Sciatic nerve (tissue), 2 donors: ENCODE measurements around the gene CNOT8. TPM values are rescaled to one million over a fixed set of nuclear protein-coding genes. Genes with fewer than 3 reads are reported as not detected.
A peak's percentile ranks its signal among the peaks of the same experiment; 100 is the strongest.

Source experiments
- ATAC-seq: fragments of 200-7000 bp; cut with Tn5 transposase; one replicate; pipeline ENCODE4 v1.9.1; 2020; ENCODE audit warnings: mild to moderate bottlenecking, moderate library complexity
- DNase-seq: peaks from one replicate; pipeline ENCODE4 v3.0.0-alpha.2; 2020; ENCODE audit warnings: low spot score
- intact Hi-C: fragments of 100-400 bp; cut with DNase I; formaldehyde crosslinking; loops from one replicate; pipeline ENCODE4 v1.14.2; 2022
- total RNA-seq: library from RNA; stranded (reverse); fragmentation: NEBNext Ultra II Directional; extraction: Animal tissue kit (Norgen Biotek cat#: 25700); gene quantifications from one replicate; pipeline ENCODE4 v1.2.1, GENCODE V29; 2021
- donor health status: DM: no; HTN: no; CAD: no.
- donor health status: DM: no; HTN: no; CAD: no.

CNOT8 gene
- total RNA-seq, 1 donor from 2014 or later, result 45.3 TPM

DNA sequence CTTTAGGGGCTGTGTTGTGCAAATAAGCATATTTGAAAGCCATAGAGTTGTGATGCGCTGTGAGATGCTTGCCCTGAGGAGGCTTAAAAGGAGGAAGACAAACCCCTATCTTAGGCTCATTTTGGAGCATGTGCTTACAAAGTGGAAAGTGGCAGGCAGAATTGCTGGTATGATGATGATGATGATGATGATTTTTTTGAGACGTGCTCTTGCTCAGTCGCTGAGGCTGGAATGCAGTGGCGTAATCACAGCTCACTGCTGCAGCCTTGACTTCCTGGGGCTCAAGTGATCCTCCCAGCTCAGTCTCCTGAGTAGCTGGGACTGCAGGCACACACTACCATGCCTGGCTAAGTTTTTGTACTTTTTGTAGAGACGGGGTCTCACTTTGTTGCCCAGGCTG lies 1.7 kb downstream of the CNOT8 start:
- DNase-seq (no peak), ATAC-seq (no peak)
- intact Hi-C loops, result no loop called here

DNA sequence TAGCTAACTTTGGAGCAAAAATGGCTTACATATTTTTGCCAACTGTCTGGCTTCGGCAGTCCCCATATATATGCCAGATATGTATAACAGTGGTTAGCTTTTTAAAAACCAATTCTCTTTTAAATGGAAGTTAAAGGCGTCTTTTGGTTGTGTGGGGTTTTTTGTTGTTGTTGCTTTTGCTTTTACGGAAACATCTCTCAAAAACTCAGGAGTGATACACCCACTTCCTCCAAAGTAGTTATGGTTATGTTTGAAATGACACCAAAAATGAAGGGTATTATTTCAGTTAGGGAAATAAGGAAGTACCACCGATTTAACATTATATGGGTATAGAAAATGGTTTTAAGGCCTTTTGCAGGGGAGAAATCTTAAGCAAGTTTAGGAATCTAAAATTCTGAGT lies 2.3 kb downstream of the CNOT8 start:
- DNase-seq, result no peak
- intact Hi-C loops, result no loop called here
- ATAC-seq, result no peak

DNA sequence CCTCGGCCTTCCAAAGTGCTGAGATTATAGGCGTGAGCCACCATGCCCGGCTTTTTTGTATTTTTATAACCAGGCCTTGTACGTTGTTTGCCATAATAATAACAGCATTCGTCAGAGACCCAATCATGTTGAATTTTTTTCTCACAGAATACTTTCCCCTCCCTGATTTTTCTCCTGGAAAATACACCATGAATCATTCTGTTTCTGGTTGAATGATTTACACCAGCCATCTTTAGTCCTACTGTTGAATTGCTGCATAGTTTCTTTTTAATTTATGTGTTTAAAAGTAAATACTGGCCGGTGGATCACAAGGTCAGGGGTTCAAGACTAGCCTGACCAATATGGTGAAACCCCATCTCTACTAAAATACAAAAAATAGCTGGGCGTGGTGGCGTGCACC lies 3.5 kb downstream of the CNOT8 start:
- ATAC-seq, result no peak
- intact Hi-C loops, result no loop called here
- no peak for DNase-seq

DNA sequence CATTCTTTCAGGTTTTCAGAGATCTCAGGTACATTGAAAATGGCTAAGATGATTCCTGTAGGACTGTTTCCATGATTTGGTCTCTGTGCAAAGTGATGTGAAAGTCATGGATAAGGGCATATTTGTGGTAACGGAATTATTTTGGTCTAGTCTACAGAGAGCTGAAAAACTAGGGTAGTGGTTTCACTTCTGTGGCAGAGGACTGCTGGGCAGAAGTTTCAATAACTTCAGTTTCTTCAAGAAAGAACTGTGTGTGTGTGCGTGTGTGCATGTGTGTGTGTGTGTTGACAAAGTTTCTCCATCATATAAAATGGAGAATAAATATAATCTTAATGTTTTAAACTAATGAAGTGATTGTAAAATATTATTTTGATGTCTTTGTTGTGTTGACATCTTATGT lies 4.3 kb downstream of the CNOT8 start:
- DNase-seq (no peak), ATAC-seq (no peak)
- intact Hi-C loops, result no loop called here

DNA sequence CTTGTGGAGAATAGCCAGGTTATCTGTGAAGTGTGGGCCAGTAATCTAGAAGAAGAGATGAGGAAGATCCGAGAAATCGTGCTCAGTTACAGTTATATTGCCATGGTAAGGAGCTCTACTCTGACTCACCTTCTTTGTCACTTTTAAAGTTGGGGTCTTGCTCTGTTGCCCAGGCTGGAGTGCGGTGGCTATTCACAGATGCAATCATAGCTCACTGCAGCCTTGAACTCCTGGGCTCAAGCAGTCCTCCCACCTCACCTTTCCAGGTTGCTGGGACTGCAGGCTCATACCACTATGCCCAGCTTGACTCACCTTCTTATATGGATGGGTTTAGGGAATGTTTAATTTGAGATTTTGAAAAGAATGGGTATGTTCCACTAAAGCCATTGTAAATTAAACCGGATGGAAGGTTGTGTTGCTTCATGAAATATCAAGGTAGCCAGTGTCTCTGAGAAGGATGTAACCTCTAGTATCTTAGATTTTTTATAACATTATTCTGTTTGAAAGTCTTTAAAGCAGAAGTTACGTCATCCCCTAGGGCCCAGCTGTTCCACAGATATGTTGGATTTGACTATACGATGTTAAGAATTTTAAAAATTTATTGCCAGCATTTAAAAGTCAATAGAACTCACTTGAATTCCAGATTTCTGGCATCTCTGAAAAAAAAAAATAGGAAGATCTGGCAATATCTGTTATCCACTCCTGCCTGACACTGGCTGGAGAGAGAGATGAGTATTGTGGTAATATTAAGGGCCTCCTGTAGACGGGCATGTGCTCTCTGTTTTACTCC lies 5.1 kb downstream of the CNOT8 start:
- intact Hi-C loops, result no loop called here
- no peak for DNase-seq
- no peak for ATAC-seq

DNA sequence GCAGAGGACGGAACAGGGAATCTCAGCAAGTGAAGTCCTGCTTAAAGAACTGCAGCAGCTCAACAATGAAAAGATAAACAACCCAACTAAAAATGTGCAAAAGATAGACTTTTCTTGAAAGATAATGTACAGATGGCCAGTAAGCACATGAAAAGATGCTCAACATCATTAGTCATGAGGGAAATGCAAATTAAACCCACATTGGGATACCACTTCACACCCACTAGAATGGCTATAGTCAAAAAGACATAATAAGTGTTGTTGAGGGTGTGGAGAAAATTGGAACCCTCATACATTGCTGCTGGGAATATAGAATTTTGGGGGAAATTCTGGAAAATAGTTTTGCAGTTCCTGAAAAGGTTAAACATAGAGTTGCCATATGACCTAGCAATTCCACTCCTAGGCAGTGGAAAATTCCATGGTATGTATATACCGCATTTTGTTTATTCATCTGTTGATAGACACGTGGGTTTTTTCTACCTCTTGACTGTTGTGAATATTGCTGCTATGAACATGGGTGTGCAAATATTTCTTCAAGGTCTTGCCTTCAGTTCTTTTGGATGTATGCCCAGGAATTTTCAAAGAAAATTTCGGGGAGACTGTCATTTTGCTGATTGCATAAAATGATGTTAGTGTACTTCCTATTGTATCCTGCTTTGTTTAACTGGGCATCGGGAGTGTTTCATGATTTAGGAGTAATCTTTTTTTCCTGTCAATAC lies 7.2 kb downstream of the CNOT8 start:
- DNase-seq (no peak), ATAC-seq (no peak)
- intact Hi-C loops, result no loop called here

DNA sequence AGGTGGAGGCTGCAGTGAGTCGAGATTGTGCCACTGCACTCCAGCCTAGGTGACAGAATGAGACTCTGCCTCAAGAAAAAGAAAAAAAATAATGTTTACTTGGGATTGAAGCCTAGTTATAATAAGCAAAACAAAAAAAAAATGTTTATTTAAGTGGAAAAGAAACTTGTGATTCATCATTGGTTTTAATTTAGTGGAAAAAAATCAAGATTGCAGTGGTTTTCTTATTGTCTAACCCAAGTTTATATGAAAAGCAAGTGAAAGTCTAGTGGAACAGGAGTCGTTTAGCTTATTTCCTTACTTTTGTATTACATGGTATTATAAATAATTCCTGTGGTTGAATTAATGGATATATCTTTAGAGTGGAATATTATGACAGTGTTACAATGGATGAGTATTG lies 8.4 kb downstream of the CNOT8 start:
- no peak for DNase-seq
- intact Hi-C loops, result no loop called here
- no peak for ATAC-seq

DNA sequence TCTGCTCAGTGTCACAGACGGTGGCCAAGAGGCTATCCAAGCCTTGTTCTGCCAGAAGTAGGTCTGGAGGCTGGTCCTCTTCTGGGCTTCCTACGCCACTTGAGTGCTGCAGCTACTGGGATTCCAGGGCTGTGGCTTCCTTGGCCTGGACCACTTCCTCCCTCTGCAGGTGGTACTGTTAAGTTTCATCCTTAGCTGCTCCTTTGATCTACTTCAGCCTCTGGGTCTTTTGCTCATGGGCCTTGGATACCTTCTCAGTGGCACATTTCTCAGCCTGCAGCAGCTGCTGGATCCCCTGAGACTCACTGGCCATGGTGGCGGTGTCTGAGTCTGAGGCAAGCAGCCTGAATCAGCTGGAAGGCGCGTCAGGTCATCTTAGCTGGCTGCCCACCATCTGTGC lies 10.3 kb downstream of the CNOT8 start:
- intact Hi-C loops, result no loop called here
- peak; percentile 60 for ATAC-seq
- no peak for DNase-seq

DNA sequence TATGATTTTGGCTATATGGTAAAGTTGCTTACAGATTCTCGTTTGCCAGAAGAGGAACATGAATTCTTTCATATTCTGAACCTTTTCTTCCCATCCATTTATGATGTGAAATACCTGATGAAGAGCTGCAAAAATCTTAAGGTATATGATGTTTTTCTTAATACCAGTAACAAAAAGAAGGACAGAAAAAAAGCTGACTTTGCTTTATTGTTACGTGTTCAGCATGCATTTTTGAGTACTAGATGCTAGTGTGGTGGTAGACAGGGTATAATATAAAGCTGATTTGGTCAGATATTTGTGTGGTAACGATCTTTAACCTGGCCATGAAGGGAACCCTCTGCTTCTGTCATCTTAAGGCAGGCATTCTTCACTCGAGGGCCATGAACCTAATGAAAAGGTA lies 13.3 kb downstream of the CNOT8 start:
- intact Hi-C loops, result no loop called here
- ATAC-seq (no peak), DNase-seq (no peak)

DNA sequence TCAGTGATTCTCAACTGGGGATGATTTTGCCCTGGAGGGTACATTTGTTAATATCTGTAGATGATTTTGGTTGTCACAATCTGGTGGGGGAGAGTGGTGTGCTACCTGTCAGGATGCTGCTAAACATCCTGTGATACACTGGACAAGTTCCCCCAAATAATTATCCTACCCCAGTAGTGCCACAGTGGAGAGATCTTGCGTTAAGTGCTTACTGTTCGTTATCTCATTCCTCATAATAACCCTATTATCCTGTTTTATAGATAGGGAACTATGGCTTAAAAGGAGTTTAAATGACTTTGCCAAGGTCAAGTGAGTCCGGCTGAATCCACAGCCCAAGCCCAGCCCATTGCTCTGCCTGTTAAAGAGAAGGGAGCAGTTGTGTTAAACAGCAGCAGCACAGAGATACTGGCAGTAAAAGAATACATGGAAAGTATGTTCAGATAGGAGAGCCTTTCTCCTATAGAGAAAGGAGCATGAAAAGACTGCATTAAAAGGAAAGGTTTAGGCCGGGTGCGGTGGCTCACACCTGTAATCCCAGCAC lies 15.4 kb downstream of the CNOT8 start:
- ATAC-seq (no peak), DNase-seq (no peak)
- intact Hi-C loops, result no loop called here

DNA sequence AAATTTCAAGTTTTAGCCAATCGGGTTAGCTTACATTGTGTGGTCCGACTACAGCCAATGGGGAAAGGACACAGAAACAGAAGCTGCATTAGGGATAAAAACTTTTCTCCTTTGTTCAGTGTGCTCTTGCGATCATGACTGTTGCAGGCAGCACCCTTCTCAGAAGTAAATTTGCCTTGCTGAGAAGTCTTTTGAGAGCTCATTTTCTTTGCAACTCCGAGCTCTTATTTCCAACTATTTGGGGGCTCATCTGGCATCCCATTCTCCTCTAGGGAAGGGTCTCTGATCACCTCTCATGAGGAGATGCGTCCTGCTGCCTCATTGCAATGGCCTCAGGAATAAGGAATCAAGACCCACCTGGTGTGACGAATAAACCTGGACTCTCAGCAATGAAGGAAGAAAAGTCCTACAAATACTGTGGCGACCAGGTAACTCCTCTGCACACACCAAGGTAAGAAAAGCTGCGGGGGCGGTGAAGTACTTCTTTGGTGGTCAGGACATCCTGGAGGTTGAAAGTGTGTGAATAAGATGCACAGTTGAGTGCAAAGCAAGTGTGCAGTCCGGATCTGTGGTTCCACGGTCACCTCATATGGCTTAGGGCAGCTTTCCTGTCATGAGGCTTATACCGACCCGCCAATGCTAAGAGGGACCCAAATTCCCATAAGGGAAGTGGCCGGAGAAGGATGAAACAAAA lies 20.4 kb downstream of the CNOT8 start:
- ATAC-seq, result no peak
- no peak for DNase-seq
- intact Hi-C loops, result no loop called here

DNA sequence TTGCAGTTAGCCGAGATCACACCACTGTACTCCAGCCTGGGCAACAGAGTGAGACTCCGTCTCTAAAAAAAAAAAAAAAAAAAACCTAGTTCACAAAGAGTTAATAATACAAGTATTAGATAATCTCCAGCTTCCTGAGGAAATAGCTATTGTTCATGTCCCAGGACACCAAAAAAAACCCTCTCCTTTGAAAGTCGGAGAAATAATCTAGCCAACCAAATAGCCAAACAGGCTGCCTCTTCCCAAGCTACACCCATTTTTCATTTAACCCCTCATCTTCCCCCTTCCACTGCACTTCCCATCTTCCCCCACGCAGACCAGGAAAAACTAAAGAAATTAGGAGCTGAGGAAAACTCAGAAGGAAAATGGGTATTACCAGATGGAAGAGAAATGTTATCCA lies 23.6 kb downstream of the CNOT8 start:
- ATAC-seq (no peak), DNase-seq (no peak)
- intact Hi-C loops, result no loop called here

DNA sequence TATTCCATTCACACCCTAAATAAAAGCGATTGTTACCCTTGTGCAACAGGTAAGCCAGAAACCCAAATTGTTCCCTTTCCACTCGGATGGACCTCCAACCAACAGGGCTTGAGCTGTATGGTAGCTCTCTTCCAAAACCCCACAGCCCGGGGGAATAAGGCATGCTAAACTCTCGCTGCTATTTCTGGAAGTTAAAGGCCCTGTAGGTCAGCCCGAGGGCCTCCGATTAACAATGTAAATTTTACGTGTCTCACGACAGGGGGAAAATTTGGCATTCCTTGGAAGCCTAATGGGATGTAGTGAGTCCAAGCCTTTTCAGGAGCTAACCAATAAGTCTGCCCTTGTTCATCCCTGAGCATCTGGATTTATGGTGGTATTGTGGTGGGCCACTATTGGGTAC lies 26.0 kb downstream of the CNOT8 start:
- no peak for DNase-seq
- ATAC-seq, result no peak
- intact Hi-C loops, result no loop called here

DNA sequence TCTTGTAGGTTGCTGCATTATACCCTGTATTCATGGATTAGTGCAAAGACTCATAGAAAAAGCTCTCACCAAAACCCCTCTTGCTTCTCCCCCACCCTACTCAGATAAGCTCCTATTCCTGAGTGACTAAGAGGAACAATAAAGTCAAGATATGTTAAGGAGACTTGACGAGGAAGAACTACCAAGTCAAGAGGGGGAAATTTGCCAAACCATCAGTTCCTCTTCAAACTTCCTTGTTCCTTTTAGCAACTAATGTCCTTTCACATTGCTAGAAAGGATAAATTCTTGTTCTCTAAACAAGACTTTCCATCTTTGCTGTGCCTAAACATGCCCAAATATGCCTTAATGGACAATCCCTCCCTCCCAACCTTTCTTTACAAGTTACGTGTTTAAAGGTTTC lies 27.0 kb downstream of the CNOT8 start:
- no peak for DNase-seq
- no peak for ATAC-seq

DNA sequence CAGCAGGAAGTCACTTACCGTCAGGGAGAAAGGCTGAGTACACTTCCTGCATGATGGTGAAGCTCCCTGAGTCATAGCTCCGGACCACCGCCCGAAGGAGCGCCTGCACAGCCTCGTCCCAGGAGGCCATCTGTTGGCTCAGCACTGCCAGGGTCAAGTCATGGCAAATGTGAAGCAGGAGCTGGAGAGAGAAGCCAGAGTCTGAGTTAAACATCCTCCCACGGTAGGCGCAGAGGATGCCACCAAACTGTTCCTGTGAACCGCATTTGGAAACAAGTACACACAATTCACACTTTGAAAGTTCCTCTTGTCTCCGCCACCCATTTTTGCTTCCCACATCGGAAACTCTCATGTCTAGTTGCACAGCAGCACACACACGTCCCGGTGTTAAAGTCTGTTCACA lies 33.9 kb downstream of the CNOT8 start:
- ATAC-seq, result no peak
- intact Hi-C loops, result no loop called here

More for the DNA sequence above, 27.0 kb downstream of the CNOT8 start:
- intact Hi-C loops, result no loop called here

DNA sequence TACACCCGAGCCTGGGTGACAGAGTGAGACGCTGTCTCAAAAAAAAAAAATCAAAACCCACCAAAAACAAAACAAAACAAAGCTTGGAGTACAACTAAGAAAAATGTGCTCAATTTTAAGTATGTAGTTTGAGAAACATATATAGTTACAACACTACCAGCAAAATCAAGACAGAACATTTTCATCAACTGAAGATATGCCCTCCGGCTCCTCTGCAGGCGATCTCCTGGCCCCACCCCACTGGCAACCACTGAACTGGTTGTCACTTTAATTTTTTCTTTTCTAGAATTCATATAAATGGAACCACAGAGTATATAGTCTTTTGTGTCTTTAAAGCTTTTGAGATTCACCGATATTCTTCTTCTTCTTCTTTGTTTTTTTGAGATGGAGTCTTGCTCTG lies 35.0 kb downstream of the CNOT8 start:
- ATAC-seq, result no peak
- intact Hi-C loops, result no loop called here
- no peak for DNase-seq

More for the DNA sequence above, 33.9 kb downstream of the CNOT8 start:
- no peak for DNase-seq

DNA sequence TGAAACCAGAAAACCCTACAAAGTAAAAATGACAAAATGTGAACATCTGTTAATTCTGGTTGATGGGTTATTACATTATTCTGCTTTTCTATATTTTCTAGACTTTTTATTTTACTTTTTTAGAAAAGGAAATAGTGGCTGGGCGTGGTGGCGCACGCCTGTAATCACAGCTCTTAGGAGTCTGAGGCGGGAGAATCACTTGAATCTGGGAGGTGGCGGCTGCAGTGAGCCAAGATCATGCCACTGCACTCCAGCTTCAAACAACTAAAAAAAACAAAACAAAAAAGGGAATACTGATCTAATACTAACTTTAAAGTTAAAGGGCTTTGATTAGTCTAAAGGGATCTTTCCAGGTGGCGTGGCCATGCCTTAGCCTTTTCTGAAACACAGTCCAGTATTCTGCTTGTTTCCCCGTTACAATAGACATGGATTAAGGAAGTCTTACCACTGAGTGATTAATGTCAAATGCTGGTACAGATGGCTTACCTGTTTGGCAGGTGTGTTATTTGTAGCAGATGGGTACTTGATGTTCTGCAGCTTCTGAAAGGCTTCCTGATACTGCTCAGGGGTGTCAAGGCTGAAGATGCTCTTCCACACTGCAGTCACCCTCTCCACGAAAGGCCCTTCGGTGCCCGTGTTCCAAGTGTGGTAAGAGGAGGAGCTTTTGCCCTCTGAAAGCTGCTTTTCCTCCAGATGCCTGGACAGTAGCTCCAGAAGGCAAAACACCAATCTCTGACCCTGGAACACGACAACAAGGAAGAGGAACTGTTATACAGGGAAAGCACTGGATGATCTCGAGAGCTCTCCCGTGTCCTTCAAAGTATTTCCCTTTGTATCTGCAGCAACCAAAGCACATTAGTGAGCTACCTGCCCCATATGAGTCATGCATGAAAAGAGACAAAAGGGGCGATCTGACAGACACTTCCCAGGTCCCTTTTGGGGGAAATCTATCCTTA lies 37.5 kb downstream of the CNOT8 start:
- intact Hi-C loops, result no loop called here
- DNase-seq (no peak), ATAC-seq (no peak)

DNA sequence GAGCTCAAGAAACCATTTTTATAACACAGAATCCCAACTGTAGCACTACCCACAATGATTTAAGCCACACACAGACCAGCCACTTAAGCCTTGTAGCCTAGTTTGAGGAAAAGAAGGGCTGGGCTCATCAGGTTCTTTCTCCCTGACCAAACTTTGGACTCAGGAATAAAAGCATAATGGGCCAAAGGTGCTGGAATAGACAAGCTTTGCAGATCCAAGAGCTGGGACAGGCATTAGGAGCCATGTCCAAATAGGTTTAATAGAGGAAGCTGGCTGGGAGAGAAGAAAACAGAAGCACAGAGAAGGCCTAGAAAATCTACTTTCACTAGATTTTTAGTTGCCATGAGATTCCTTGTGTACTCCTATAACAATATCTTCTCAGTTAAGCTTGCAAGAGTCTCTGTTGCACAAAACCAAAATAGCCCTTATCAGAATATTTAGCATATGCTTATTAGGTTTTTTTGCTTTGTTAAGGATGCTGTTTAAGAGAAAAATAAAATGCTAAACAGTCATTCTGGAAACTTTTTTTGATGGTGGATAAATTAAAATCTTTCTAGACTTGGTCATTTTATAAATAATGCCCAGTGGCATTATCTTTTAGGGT lies 38.2 kb downstream of the CNOT8 start:
- ATAC-seq (no peak), DNase-seq (no peak)
- intact Hi-C loops, result no loop called here
